IPS-18a (cell line): ENCODE measurements around the gene SPRR2E.
"Not testable (repeated sequence)": the region's sequence is repeated elsewhere in the genome, so short reads cannot be mapped to it uniquely, and the experiment has no call there.

ENCODE experiments used
- H3K27ac ChIP-seq: one replicate; pipeline ENCODE4 v1.5.1; 2013; ENCODE audit warnings: low read length
- H3K27me3 ChIP-seq: one replicate; pipeline ENCODE4 v1.6.1; 2013; ENCODE audit warnings: mild to moderate bottlenecking, low read length; ENCODE audit not compliant: control insufficient read depth, insufficient read depth
- H3K36me3 ChIP-seq: one replicate; pipeline ENCODE4 v1.6.1; 2013; ENCODE audit warnings: low read depth, low read length; ENCODE audit not compliant: control insufficient read depth
- H3K4me1 ChIP-seq: one replicate; pipeline ENCODE4 v1.6.1; 2013; ENCODE audit warnings: low read depth, low read length; ENCODE audit not compliant: control insufficient read depth
- H3K4me3 ChIP-seq: one replicate; pipeline ENCODE4 v1.5.1; 2013; ENCODE audit warnings: low read length
- H3K9ac ChIP-seq: one replicate; pipeline ENCODE4 v1.6.1; 2013; ENCODE audit warnings: mild to moderate bottlenecking, low read length, moderate library complexity
- H3K9me3 ChIP-seq: one replicate; pipeline ENCODE4 v1.6.1; 2013; ENCODE audit warnings: low read depth, low read length; ENCODE audit not compliant: control insufficient read depth

SPRR2E gene

DNA sequence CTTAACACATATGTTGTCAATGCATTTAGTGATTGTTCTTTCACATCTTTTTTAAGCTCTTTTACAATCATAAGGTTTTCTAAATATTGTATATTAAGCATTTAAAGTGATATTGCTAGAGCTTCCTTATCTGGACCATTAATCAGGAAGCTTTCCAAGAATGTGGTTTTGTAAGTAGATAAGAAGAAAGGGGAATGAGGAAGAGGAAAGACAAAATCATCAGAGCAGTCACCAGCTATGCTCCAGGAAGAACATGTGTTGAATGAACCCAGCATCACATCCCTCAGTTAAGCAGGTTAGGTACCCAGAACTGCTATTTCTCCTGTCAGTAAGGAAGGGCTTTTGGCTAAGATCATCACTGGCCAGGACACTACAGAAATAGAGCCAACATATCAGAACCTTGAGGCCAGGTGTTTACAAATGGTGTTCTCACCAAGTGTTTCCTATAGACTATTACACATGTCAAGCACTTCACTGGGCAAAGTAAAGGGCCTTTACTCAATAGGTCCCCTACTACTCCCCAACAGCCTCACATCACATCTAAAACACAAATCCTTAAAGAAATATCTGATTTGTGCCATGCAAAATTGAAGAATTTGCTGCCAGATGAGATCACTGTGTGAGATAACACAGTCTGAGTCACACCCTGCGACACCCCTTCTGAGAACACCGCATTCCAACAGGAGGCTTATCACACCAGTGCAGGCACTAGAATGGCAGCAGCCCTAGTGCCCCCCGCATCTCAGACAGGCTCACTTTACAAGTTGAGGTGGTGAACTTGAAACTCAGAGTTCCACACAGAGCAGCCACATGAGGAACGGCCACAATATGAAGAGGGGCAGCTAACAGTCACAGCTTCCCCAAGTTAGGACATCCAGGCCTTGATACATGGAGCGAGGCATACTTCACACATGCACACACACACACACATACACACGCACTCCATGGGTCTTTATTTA lies 35.2 kb downstream of the SPRR2E start:
- no peaks in the 10 kb centered on the region for H3K27me3 ChIP-seq
- no peaks in the 10 kb centered on the region for H3K9me3 ChIP-seq
- H3K4me1 ChIP-seq: no peaks in the 10 kb centered on the region

GRCh38 chr1:153058154-153058553 lies 36.2 kb downstream of the SPRR2E start:
- H3K9me3 ChIP-seq: no peaks in the 10 kb centered on the region
- H3K4me1 ChIP-seq: no peaks in the 10 kb centered on the region
- no peak overlapping the region for H3K27ac ChIP-seq
- no peak overlapping the region for H3K9ac ChIP-seq
- no peaks in the 10 kb centered on the region for H3K27me3 ChIP-seq
- H3K36me3 ChIP-seq: no peaks in the 10 kb centered on the region
- no peak overlapping the region for H3K4me3 ChIP-seq

More for the DNA sequence above, 35.2 kb downstream of the SPRR2E start:
- no peak overlapping the region for H3K9ac ChIP-seq
- H3K4me3 ChIP-seq: no peak overlapping the region
- H3K36me3 ChIP-seq: no peaks in the 10 kb centered on the region
- H3K27ac ChIP-seq: no peak overlapping the region

DNA sequence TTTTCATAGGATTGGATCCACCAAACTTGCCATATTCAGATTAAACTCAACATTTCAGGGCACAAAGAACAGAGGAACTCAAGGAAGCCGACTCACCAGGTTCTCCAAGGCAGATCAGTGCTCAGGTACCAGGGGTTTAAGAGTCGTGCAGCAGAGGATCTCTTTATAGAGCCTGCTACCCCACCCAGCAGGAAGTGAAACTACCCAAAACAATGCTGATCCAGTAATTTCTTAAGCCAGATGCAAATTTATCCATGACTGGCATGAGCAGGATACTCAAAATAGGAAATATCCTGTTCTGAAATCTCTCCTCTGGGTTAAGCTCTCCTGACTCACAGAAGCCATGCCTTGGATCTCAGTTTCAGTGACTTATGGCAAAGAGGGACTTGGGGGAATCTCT lies 37.0 kb downstream of the SPRR2E start, which contains the start of gene SPRR2A:
SPRR2A (minus strand) TSS at position 138 of the 400 bp plus-strand sequence. CDS start 777 bp downstream, outside the sequence.
- Histone ChIP-seq H3K9me3 (no peaks in the 10 kb centered on the region), H3K9ac (no peak within 1 kb of the TSS), H3K27me3 (no peaks in the 10 kb centered on the region), H3K4me3 (no peak within 1 kb of the TSS), H3K4me1 (no peaks in the 10 kb centered on the region), H3K36me3 (no peaks in the 10 kb centered on the region), H3K27ac (no peak within 1 kb of the TSS)

GRCh38 chr1:153056111-153056510 lies 38.2 kb downstream of the SPRR2E start:
- H3K9ac ChIP-seq, H3K36me3 ChIP-seq, H3K9me3 ChIP-seq, H3K27me3 ChIP-seq, H3K4me1 ChIP-seq, H3K4me3 ChIP-seq, H3K27ac ChIP-seq: not testable (repeated sequence)

- Histone ChIP-seq H3K9me3 (no peaks in the 10 kb centered on the region), H3K36me3 (no peaks in the 10 kb centered on the region), H3K4me1 (no peaks in the 10 kb centered on the region), H3K4me3 (no peak overlapping the region), H3K9ac (no peak overlapping the region), H3K27me3 (no peaks in the 10 kb centered on the region), H3K27ac (no peak overlapping the region)
Measured at GRCh38 chr1:153049211-153049610, 45.1 kb downstream of the SPRR2E start.
